ENCODE measurements around the gene OGG1.

GRCh38 chr3:9786825-9787669 is 37.3 kb downstream of the OGG1 start:
- no peak for TF ChIP-seq RAD21 (conservative IDR thresholded peaks at IDR 0.05)
- peak; percentile 42 for TF ChIP-seq CTCF (IDR thresholded peaks at IDR 0.05; ENCODE audit: poor library complexity, severe bottlenecking)
- no peak for TF ChIP-seq POLR2AphosphoS5 (IDR thresholded peaks at IDR 0.05)
